Mucosa of descending colon (tissue), 3 donors: ENCODE measurements around the gene NDRG3. TPM values are rescaled to one million over a fixed set of nuclear protein-coding genes. Genes with fewer than 3 reads are reported as not detected.
"Not testable (repeated sequence)": the region's sequence is repeated elsewhere in the genome, so short reads cannot be mapped to it uniquely, and the experiment has no call there.

ENCODE experiments used
- ATAC-seq: fragments of 200-7000 bp; cut with Tn5 transposase; one replicate; pipeline ENCODE4 v1.9.1; 2020; ENCODE audit warnings: mild to moderate bottlenecking, moderate library complexity
- DNase-seq, 3 donors: peaks; one replicate each; pipeline ENCODE4 v3.0.0-alpha.2; 2020
- H3K36me3 ChIP-seq: fragments of 200-600 bp; one replicate; pipeline ENCODE4 v1.8.0; 2021; ENCODE audit warnings: low read depth, mild to moderate bottlenecking
- H3K4me1 ChIP-seq: fragments of 200-600 bp; one replicate; pipeline ENCODE4 v1.8.0; 2021; ENCODE audit warnings: low read depth, mild to moderate bottlenecking
- H3K4me3 ChIP-seq: fragments of 200-600 bp; one replicate; pipeline ENCODE4 v1.8.0; 2021; ENCODE audit warnings: mild to moderate bottlenecking
- H3K9me3 ChIP-seq: fragments of 200-600 bp; one replicate; pipeline ENCODE4 v1.8.0; 2021; ENCODE audit warnings: mild to moderate bottlenecking
- intact Hi-C, 2 donors: fragments of 100-400 bp; cut with DNase I in 1 of 2; cut with micrococcal nuclease in 1 of 2; formaldehyde crosslinking; loops; one replicate each; pipeline versions ENCODE4 v1.11.0 to v1.11.1; 2022; cut with DNase I, micrococcal nuclease
- total RNA-seq, 3 donors: library from RNA; stranded (reverse); fragmentation: NEBNext Ultra II Directional in 2 of 3; extraction: Animal tissue kit (Norgen Biotek cat#: 25700) in 2 of 3; gene quantifications; one replicate each; pipeline versions ENCODE4 v1.2.1 to v1.2.4, GENCODE V29; 2021 to 2023
- TF ChIP-seq, protein P1 (sequence below): fragments of 200-600 bp; IDR thresholded peaks from one replicate; pipeline ENCODE4 v1.8.0; 2022; ENCODE audit warnings: antibody characterized with exemption, mild to moderate bottlenecking
- donor health status: DM: no; HTN: no; CAD: no; lungs with moderate emphysema.
- donor health status: DM: no; HTN: no; CAD: no.
- donor health status: DM: no; HTN: yes; CAD: no.

The NDRG3 gene
- total RNA-seq, 3 donors from 2014 or later, result 23.5 to 50.9 (median 26.1) TPM

DNA sequence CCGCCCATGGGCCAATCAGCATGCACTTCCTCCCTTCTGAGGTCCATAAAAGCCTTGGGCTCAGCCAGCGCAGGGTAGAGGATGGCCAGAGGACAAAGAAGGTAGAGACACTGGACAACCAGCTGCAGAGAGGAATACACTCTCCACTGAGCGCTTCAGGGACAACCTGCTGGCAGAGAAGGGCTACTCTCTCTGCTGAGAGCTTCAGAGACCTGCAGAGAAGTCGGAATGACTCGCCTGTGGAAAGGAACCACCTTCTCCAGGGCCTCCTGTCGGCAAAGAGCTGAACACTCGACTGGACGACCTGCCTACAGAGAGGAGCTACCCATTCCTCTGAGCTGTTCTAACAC is 68.5 kb downstream of the NDRG3 start:
- TF ChIP-seq, protein P1, sequence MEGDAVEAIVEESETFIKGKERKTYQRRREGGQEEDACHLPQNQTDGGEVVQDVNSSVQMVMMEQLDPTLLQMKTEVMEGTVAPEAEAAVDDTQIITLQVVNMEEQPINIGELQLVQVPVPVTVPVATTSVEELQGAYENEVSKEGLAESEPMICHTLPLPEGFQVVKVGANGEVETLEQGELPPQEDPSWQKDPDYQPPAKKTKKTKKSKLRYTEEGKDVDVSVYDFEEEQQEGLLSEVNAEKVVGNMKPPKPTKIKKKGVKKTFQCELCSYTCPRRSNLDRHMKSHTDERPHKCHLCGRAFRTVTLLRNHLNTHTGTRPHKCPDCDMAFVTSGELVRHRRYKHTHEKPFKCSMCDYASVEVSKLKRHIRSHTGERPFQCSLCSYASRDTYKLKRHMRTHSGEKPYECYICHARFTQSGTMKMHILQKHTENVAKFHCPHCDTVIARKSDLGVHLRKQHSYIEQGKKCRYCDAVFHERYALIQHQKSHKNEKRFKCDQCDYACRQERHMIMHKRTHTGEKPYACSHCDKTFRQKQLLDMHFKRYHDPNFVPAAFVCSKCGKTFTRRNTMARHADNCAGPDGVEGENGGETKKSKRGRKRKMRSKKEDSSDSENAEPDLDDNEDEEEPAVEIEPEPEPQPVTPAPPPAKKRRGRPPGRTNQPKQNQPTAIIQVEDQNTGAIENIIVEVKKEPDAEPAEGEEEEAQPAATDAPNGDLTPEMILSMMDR, result no peak
- H3K4me3 ChIP-seq, result no peak overlapping the region
- H3K9me3 ChIP-seq, result no peaks in the 10 kb centered on the region
- no peak for ATAC-seq
- no peak for DNase-seq
- no peaks in the 10 kb centered on the region for H3K36me3 ChIP-seq
- intact Hi-C loops, result no loop called here
- H3K4me1 ChIP-seq, result no peaks in the 10 kb centered on the region

- no peaks in the 10 kb centered on the region for H3K36me3 ChIP-seq
These were observed 69.0 kb downstream of the NDRG3 start for GRCh38 chr20:36676701-36677421.

GRCh38 chr20:36675545-36675944 is 70.3 kb downstream of the NDRG3 start:
- DNase-seq, H3K9me3 ChIP-seq, H3K36me3 ChIP-seq, H3K4me1 ChIP-seq, ATAC-seq, intact Hi-C loops, H3K4me3 ChIP-seq: not testable (repeated sequence)

More at GRCh38 chr20:36676701-36677421, 69.0 kb downstream of the NDRG3 start:
- no peak for ATAC-seq
- Histone ChIP-seq H3K9me3 (no peaks in the 10 kb centered on the region), H3K4me1 (no peaks in the 10 kb centered on the region), H3K4me3 (no peak overlapping the region)
- intact Hi-C loops, result no loop called here
- TF ChIP-seq, protein P1, result no peak
- DNase-seq, result no peak

- H3K9me3 ChIP-seq, result no peaks in the 10 kb centered on the region
- no peak for ATAC-seq
- DNase-seq, result no peak
These were observed 72.9 kb downstream of the NDRG3 start for GRCh38 chr20:36672991-36673390.

DNA sequence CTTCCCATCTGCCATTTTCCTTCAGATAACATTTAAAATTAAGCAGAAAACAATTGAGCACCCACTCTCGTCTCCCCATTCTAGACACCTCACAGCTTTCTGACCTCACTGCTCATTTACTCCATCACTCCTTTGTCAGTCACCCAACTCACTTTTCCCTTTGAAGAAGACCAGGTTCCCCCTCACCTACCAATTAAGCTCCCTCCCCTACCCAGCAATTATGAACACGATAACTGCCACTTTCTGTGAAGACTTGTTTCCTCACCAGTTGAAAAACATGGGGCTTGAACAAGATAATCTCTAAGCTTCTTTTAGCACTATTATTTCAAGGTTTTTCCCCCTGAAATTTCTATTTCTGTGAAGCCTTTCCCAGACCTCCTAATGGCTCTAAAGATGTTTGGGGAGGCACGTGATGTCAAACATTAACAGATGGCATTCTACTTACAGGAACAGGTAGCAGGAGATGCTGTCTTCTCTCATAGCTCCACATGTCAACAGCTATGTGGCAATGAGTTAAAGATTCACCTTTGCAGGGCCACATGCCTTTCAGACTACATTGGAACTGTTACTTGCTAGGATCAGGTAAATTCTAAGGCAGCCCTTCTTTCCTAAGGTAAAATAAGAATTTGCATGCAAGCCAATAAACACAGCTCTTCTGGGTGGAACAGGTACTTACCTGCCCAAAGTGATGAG is 75.1 kb downstream of the NDRG3 start:
- TF ChIP-seq, protein P1, result no peak
- Histone ChIP-seq H3K4me1 (no peaks in the 10 kb centered on the region), H3K36me3 (no peaks in the 10 kb centered on the region), H3K4me3 (no peak overlapping the region), H3K9me3 (no peaks in the 10 kb centered on the region)
- no peak for DNase-seq
- no peak for ATAC-seq
- intact Hi-C loops, result no loop called here

More at GRCh38 chr20:36672991-36673390, 72.9 kb downstream of the NDRG3 start:
- Histone ChIP-seq H3K36me3 (no peaks in the 10 kb centered on the region), H3K4me1 (no peaks in the 10 kb centered on the region), H3K4me3 (no peak overlapping the region)
- intact Hi-C loops, result no loop called here
- TF ChIP-seq, protein P1, result no peak

- ATAC-seq, result no peak
- Histone ChIP-seq H3K4me1 (no peaks in the 10 kb centered on the region), H3K4me3 (no peak overlapping the region), H3K36me3 (no peaks in the 10 kb centered on the region), H3K9me3 (no peaks in the 10 kb centered on the region)
- peak in 1 of 3 donors; percentile 16 for DNase-seq
- intact Hi-C loops, result no loop called here
- TF ChIP-seq, protein P1, result no peak
These were observed 79.6 kb downstream of the NDRG3 start for GRCh38 chr20:36666181-36666740.
